ENCODE data around the gene RPRML. TPM values are rescaled to one million over a fixed set of nuclear protein-coding genes. Genes with fewer than 3 reads are reported as not detected.
"Not testable (repeated sequence)": the region's sequence is repeated elsewhere in the genome, so short reads cannot be mapped to it uniquely, and the experiment has no call there.

RPRML gene
- total RNA-seq, 1 experiment from 2014 or later: 1.3 TPM

DNA sequence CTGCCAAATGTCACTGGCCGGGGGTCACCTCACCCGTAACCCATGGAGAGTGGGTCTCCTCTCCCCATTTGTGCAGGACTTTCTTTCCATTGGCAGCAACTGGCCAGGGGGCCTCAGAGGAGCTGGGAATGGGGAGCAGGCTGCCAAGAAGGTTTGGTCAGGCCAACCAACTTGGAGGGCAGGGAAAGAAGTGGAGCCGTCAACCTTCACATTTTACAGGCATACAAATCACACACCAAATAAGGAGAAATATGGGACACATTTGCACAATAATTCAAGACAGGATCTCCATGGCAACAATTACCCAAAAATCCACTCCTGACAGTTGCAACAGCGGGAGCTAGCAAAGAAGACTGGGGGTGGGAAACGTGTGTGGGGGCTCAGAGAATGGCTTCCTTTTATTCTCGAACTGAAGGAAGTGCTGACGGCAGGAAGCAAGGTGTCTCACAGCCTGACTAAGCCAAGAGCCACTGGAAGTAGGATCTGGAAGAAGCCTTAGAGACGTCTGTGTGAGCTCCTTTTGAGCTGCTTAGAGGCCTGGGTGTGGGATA lies 20.9 kb downstream of the RPRML start:
- Histone ChIP-seq H3K23me2 (ENCODE audit: insufficient read length, low read depth, low read length, poor library complexity, severe bottlenecking) (no peaks in the 10 kb centered on the region), H3K27me3 (ENCODE audit: insufficient read depth, low read length) (no peaks in the 10 kb centered on the region; the same call in 1 of the 2 replicates), H3K23ac (ENCODE audit: insufficient read length, low read depth, low read length) (no peak overlapping the region), H3K18ac (ENCODE audit: insufficient read length, low read depth, low read length) (no peak overlapping the region), H3K56ac (ENCODE audit: insufficient read length, low read depth, low read length) (no peak overlapping the region), H4K20me1 (ENCODE audit: control insufficient read depth, insufficient read depth, insufficient read length) (peaks cover 3% of the 10 kb centered on the region), H4K91ac (ENCODE audit: insufficient read length, low read depth, low read length) (no peak overlapping the region), H3K4ac (ENCODE audit: low read depth, low read length) (no peak overlapping the region), H3K14ac (ENCODE audit: insufficient read depth, low read length) (no peak overlapping the region), H3K79me1 (ENCODE audit: insufficient read depth, low read depth, low read length, poor library complexity, severe bottlenecking) (no peaks in the 10 kb centered on the region), H4K8ac (replicated peaks; ENCODE audit: insufficient read length, low read depth, low read length) (no peak overlapping the region), H2AFZ (ENCODE audit: low read length) (no peak overlapping the region), H2BK12ac (ENCODE audit: insufficient read length, low read depth, low read length) (no peak overlapping the region), H3K79me2 (ENCODE audit: insufficient read depth, low read length) (no peaks in the 10 kb centered on the region), H4K5ac (ENCODE audit: insufficient read length, low read depth, low read length) (no peak overlapping the region), H2AK5ac (ENCODE audit: insufficient read length, low read length) (no peak overlapping the region), H3K4me2 (ENCODE audit: insufficient read depth, insufficient read length, low read length) (no peak overlapping the region), H2BK5ac (ENCODE audit: insufficient read length, low read length) (no peak overlapping the region), H3K4me1 (ENCODE audit: insufficient read depth, low read length) (no peaks in the 10 kb centered on the region), H2BK20ac (ENCODE audit: low read depth, low read length, poor library complexity, severe bottlenecking) (no peak overlapping the region), H3K9me3 (ENCODE audit: control insufficient read depth, low read depth, low read length) (no peaks in the 10 kb centered on the region), H3T11ph (ENCODE audit: low read length) (no peak overlapping the region), H2BK15ac (ENCODE audit: low read depth, low read length) (no peak overlapping the region), H3K27ac (ENCODE audit: insufficient read length, low read depth, low read length) (no peak overlapping the region), H2BK120ac (ENCODE audit: low read depth, low read length, poor library complexity, severe bottlenecking) (no peak overlapping the region), H3K9ac (ENCODE audit: extremely low read depth, insufficient read length, low read length) (no peak overlapping the region)
- no peak for TF ChIP-seq CTCF (conservative IDR thresholded peaks at IDR 0.05)
- Mint-ChIP-seq H3K27me3 (ENCODE audit: low read depth) (peaks cover 64% of the 10 kb centered on the region), H3K9me3 (peaks cover 9 to 10% of the 10 kb centered on the region in 2 experiments; a peak in 4 of 5 replicates), H3K4me1 (peaks cover 4 to 8% of the 10 kb centered on the region in 2 experiments; a peak in 3 of 4 replicates), H3K36me3 (ENCODE audit: insufficient read depth in 1 of 3, low read depth in 3 of 3) (peaks cover 6 to 14% (median 9%) of the 10 kb centered on the region in 3 experiments; a peak in 5 of 7 replicates), H3K27ac (no peak overlapping the region), H3K4me3 (no peak overlapping the region)
- no CpG with 5 or more reads among the region's 8 CpGs for WGBS (ENCODE audit: extremely low coverage, insufficient read length, low lambda C conversion rate)
- no peak for DNase-seq

GRCh38 chr17:46953191-46953590 lies 25.9 kb downstream of the RPRML start:
- H2BK15ac ChIP-seq (ENCODE audit: low read depth, low read length); H3T11ph ChIP-seq (ENCODE audit: low read length); H2BK20ac ChIP-seq (ENCODE audit: low read depth, low read length, poor library complexity, severe bottlenecking); H3K9ac ChIP-seq (ENCODE audit: extremely low read depth, insufficient read length, low read length); H3K79me1 ChIP-seq (ENCODE audit: insufficient read depth, low read depth, low read length, poor library complexity, severe bottlenecking); H4K20me1 ChIP-seq (ENCODE audit: control insufficient read depth, insufficient read depth, insufficient read length); H2BK120ac ChIP-seq (ENCODE audit: low read depth, low read length, poor library complexity, severe bottlenecking); H3K23ac ChIP-seq (ENCODE audit: insufficient read length, low read depth, low read length); H3K56ac ChIP-seq (ENCODE audit: insufficient read length, low read depth, low read length); H4K5ac ChIP-seq (ENCODE audit: insufficient read length, low read depth, low read length); H3K23me2 ChIP-seq (ENCODE audit: insufficient read length, low read depth, low read length, poor library complexity, severe bottlenecking); H4K8ac ChIP-seq (replicated peaks; ENCODE audit: insufficient read length, low read depth, low read length); H3K18ac ChIP-seq (ENCODE audit: insufficient read length, low read depth, low read length); H2AFZ ChIP-seq (ENCODE audit: low read length); H3K4me1 ChIP-seq (ENCODE audit: insufficient read depth, low read length); H3K27ac Mint-ChIP-seq; H3K14ac ChIP-seq (ENCODE audit: insufficient read depth, low read length); H3K27ac ChIP-seq (ENCODE audit: insufficient read length, low read depth, low read length); H3K9me3 Mint-ChIP-seq; H3K79me2 ChIP-seq (ENCODE audit: insufficient read depth, low read length); H2BK12ac ChIP-seq (ENCODE audit: insufficient read length, low read depth, low read length); H2BK5ac ChIP-seq (ENCODE audit: insufficient read length, low read length); H3K4me2 ChIP-seq (ENCODE audit: insufficient read depth, insufficient read length, low read length); H3K4ac ChIP-seq (ENCODE audit: low read depth, low read length); H3K9me3 ChIP-seq (ENCODE audit: control insufficient read depth, low read depth, low read length); DNase-seq; H3K27me3 ChIP-seq (ENCODE audit: insufficient read depth, low read length); H3K4me3 Mint-ChIP-seq; H2AK5ac ChIP-seq (ENCODE audit: insufficient read length, low read length); H4K91ac ChIP-seq (ENCODE audit: insufficient read length, low read depth, low read length): not testable (repeated sequence)
- H3K27me3 Mint-ChIP-seq (ENCODE audit: low read depth): peaks cover 32% of the 10 kb centered on the region
- H3K4me1 Mint-ChIP-seq: peaks cover 10 to 14% of the 10 kb centered on the region in 2 experiments
- WGBS (ENCODE audit: extremely low coverage, insufficient read length, low lambda C conversion rate): no CpG with 5 or more reads among the region's 4 CpGs
- peaks cover 10 to 16% (median 14%) of the 10 kb centered on the region in 3 experiments; a peak in 5 of 7 replicates for H3K36me3 Mint-ChIP-seq (ENCODE audit: insufficient read depth in 1 of 3, low read depth in 3 of 3)

Data from H9 (cell line).